Measurements from ENCODE around the gene LRRTM4.

GRCh38 chr2:76763276-76763675 is 758.9 kb downstream of the LRRTM4 start:
- TF ChIP-seq, protein P1, sequence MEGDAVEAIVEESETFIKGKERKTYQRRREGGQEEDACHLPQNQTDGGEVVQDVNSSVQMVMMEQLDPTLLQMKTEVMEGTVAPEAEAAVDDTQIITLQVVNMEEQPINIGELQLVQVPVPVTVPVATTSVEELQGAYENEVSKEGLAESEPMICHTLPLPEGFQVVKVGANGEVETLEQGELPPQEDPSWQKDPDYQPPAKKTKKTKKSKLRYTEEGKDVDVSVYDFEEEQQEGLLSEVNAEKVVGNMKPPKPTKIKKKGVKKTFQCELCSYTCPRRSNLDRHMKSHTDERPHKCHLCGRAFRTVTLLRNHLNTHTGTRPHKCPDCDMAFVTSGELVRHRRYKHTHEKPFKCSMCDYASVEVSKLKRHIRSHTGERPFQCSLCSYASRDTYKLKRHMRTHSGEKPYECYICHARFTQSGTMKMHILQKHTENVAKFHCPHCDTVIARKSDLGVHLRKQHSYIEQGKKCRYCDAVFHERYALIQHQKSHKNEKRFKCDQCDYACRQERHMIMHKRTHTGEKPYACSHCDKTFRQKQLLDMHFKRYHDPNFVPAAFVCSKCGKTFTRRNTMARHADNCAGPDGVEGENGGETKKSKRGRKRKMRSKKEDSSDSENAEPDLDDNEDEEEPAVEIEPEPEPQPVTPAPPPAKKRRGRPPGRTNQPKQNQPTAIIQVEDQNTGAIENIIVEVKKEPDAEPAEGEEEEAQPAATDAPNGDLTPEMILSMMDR (conservative IDR thresholded peaks at IDR 0.05 in 1 of 2, IDR thresholded peaks at IDR 0.05 in 1 of 2; ENCODE audit: extremely low read depth in 1 of 2, insufficient read depth in 1 of 2, low read depth in 1 of 2, low read length in 2 of 2): no peak
- no peak for TF ChIP-seq EZH2 (IDR thresholded peaks at IDR 0.05; ENCODE audit: borderline replicate concordance, low read length)
